CD4-positive, alpha-beta T cell treated with Interleukin-15 for 4 hours (primary cell): ENCODE results near the gene SETD3.
A peak's percentile ranks its signal among the peaks of the same experiment; 100 is the strongest.

Source experiments
- DNase-seq: peaks from one replicate; pipeline ENCODE4 v3.0.0-alpha.2; 2020; ENCODE audit warnings: low spot score

SETD3 gene

GRCh38 chr14:99459481-99460100 is 21.1 kb downstream of the SETD3 start:
- DNase-seq: no peak

- no peak for DNase-seq
These were observed 26.4 kb downstream of the SETD3 start for GRCh38 chr14:99454246-99454645.

- no peak for DNase-seq
These were observed 27.7 kb downstream of the SETD3 start for GRCh38 chr14:99452968-99453367.

GRCh38 chr14:99451234-99451633 is 29.4 kb downstream of the SETD3 start:
- no peak for DNase-seq

GRCh38 chr14:99450266-99450665 is 30.4 kb downstream of the SETD3 start:
- DNase-seq: no peak

GRCh38 chr14:99447739-99448138 is 32.9 kb downstream of the SETD3 start:
- DNase-seq: no peak

GRCh38 chr14:99445931-99446330 is 34.7 kb downstream of the SETD3 start:
- DNase-seq: no peak

GRCh38 chr14:99441918-99442317 is 38.7 kb downstream of the SETD3 start:
- DNase-seq: no peak

GRCh38 chr14:99441157-99441870 is 39.3 kb downstream of the SETD3 start:
- no peak for DNase-seq

- DNase-seq: no peak
These were observed 40.4 kb downstream of the SETD3 start for GRCh38 chr14:99440278-99440677.

GRCh38 chr14:99437706-99438105 is 43.0 kb downstream of the SETD3 start:
- DNase-seq: no peak

GRCh38 chr14:99436247-99437180 is 44.1 kb downstream of the SETD3 start:
- peak; percentile 14 for DNase-seq

- DNase-seq: no peak
These were observed 45.3 kb downstream of the SETD3 start for GRCh38 chr14:99435327-99435726.

GRCh38 chr14:99432485-99432884 is 48.2 kb downstream of the SETD3 start:
- no peak for DNase-seq

- DNase-seq: no peak
These were observed 48.7 kb downstream of the SETD3 start for GRCh38 chr14:99431986-99432385.

GRCh38 chr14:99430491-99430890 is 50.2 kb downstream of the SETD3 start:
- DNase-seq: peak; percentile 21

GRCh38 chr14:99427632-99428300 is 52.9 kb downstream of the SETD3 start:
- no peak for DNase-seq

GRCh38 chr14:99426813-99427346 is 53.8 kb downstream of the SETD3 start:
- no peak for DNase-seq

- no peak for DNase-seq
These were observed 54.4 kb downstream of the SETD3 start for GRCh38 chr14:99426265-99426664.

GRCh38 chr14:99425272-99425681 is 55.4 kb downstream of the SETD3 start:
- no peak for DNase-seq

GRCh38 chr14:99424306-99424877 is 56.3 kb downstream of the SETD3 start:
- no peak for DNase-seq

GRCh38 chr14:99423434-99423833 is 57.2 kb downstream of the SETD3 start:
- DNase-seq: no peak
